Limb (tissue), 2 donors: Measurements from ENCODE around the gene AMN1.
"Not testable (repeated sequence)": the region's sequence is repeated elsewhere in the genome, so short reads cannot be mapped to it uniquely, and the experiment has no call there.

ENCODE experiments used
- DNase-seq, 2 donors: peaks; one replicate each; pipeline ENCODE4 v3.0.0-alpha.2; 2016; ENCODE audit errors: extremely low spot score in 2 of 2

Gene AMN1

DNA sequence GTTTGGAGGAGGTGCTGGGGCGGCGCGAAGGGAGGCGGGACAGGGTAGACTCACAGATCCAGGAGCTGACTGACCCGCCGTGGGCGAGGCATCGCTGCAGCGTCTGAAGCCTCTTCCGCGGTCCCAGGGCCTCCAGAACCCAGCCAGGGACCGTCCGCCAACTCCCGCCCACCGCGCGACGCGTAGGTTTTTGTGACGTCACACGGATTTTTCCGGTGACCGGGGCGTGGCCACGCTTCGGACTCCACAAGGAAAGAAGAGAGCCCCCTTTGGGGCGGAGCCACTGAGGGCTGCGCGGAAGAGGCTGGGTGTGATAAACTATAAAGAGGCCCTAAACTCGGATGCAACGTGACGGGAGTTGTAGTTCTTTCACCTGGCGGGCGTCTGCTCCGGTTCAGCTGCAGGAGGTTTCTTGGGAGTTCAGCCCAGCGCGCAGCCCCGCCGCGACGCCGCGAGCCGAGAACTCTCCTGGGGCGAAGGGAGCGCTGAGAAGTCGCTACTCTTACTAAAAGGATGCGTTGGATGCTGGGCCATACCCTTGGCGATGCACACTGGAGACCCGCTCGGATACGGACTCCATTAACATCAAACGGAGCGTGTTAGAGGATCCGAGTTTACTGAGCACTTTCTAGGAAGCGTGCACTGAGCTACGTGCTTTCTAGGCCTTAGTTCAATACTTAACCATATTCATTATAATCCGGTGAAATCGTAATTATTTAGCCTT lies at the start of gene AMN1:
TSS of gene AMN1 (minus strand) at position 105 of the 724 bp plus-strand sequence. CDS start at position 92, 13 bp downstream.
- peak; percentile 97 to 100 for DNase-seq

DNA sequence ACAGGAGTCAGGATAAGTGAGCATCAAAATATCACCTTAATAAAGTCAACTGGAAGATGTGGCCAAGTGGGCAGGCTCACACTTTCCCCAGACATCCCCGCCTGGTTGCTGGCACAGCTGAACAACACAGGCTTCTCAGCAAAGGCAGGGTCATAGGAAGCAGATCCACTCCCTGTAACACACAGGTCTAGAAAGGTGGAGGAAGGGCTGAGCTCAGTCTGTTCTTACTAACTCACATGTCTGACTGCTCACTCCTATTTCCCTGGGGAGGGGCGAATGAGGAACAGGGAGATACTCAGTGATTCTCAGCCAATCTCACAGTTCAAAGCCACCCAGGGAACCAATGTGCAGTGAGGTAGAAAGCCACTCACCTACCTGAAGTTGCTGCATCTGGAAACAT lies 45.0 kb upstream of the AMN1 start:
- DNase-seq, result no peak

DNA sequence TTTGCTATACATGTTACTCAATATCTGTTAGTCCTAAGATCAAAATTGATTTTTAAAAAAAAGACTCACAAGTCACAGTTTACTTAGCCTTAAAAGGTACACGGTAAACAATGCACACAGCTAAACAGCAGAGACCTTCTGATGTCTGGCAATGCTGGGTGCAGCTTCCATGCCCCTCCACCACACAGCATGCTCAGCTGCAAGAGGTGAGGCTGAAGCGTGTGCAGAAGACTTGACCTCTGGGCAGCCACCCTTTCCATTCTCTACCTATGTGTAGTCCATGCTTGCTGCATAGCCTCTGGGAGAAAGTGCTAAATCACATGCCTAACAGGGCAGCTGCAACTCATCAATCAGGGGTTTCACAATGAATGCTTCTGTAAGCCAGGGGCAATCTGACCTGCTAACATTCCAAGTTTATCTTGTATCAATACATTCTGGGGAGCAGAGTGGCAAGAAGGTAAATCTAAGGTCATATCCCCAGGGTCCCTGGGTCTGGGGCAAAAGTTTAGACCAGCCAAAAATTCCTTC lies 44.5 kb upstream of the AMN1 start:
- DNase-seq, result no peak

DNA sequence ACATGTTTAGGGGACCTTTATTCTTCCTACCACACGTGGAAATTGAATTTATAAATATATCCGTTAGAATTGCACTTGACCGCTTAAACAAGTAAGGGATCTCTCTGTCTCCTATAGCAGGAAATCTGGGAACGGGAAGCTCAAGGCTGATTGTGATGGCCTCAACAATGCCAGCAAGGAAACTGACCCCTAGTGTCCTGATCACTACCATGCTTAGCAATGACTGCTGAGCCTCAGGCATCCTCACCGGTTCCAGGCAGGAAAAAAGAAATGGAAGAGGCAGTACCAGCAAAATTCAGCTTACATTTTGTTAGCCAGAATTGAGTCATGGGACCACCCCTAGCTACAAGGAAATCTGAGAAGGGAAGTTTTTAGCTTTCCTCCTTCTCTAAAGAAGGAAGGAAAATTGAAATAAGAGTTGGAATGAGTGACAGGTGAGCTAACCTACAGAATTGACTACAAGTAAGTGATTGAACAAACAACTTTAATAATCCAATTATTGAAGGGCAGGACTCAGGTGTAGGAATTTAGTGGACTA lies 43.9 kb upstream of the AMN1 start:
- no peak for DNase-seq

DNA sequence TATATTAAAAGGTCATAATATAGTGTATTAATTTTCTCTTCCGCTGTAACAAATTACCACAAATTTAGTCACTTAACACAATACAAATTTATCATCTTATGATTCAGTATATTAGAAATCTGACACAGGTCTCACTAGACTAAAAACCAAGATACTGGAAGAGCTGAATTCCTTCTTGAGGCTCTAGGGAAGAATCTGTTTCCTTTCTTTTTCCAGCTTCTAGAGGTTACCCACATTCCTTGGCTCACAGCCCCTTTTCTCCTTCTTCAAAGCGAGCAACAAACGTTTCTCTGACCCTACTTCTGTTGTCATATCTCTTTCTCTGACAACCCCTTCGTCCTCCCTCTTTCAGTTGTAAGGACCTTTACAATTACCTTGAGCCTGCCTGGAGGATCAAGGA lies 43.4 kb upstream of the AMN1 start:
- DNase-seq, result no peak

DNA sequence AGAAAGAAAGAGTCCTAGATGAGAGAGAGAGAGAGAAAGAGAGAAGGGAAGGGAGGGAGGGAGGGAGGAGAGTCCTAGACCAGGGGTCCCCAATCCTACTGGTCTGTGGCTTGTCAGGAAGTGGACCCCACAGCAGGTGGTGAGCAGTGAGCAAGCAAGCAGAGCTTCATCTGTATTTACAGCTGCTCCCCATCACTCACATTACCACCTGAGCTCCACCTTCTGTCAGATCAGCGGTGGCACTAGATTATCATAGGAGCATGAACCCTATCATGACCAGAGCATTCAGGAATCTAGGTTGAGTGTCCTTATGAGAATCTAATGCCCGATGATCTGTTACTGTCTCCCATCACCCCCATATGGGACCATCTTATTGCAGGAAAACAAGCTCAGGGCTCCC lies 39.2 kb upstream of the AMN1 start:
- DNase-seq, result no peak

DNA sequence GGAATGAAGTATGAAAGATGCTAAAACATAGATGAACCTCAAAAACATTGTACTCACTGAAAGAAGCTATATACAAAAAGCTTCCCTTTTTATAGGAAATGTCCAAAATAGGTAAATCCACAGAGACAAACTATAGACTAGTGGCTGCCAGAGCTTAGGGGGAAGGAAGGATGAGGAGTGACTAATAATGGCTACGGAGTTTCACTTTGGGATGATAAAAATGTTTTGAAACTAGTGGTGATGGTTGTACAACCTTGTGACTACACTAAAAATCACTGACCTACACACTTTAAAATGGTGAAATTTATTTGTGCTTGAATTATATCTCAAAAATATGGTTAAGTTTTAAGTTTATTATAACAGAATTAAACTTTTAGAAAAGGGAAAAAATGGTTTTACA lies 37.1 kb upstream of the AMN1 start:
- DNase-seq, result no peak

DNA sequence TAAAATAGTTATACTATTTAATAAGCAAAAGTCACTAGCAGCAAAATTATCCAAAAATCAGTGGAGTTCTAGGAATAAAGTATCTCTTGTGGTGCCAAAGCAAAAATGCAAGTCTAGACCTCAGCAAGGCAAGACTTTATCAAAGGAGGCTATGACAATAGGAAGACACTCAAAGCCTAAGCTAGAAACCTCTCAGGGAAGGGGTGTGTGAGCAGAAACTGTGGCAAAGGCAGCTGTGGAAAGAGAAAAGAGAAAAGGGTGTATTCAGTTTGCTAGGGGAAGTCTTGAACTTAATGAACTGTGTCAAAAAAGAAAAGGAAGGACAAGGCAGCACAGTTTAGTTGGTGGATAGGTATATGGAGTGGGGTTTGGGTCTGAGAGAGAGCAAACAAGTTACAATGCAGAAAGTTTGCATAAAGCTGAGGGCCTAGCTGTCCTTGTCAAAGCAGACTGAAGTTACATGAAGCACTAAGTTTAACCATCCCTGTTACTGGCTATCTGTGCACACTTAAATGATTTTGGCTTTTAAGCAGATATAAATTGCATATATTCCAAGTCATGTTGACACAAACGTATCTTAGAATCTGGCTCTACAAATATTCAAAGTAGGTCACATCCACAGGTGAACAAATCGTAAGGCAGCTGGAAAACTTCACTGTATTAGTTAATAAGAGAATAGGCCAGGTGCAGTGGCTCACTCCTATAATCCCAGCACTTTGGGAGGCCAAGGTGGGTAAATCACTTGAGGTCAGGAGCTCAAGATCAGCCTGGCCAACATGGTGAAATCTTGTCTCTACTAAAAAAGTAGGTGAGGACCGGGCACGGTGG lies 31.0 kb upstream of the AMN1 start:
- DNase-seq, result no peak

DNA sequence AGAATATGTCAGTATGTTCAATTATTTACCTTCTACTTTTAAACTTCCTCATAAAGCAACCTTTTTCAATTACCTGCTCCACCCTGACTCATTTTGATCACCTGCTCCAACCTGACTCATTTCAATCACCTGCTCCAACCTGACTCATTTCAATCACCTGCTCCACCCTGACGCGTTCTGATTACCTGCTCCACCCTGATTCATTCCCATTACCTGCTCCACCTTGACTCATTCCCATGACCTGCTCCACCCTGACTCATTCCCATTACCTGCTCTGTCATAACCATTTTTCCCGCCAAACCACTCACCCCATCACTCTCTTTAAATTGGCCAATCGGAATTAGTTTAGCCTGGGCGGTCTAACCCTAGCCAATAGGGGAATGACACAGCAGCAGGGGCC lies 29.5 kb upstream of the AMN1 start:
- not testable (repeated sequence) for DNase-seq

DNA sequence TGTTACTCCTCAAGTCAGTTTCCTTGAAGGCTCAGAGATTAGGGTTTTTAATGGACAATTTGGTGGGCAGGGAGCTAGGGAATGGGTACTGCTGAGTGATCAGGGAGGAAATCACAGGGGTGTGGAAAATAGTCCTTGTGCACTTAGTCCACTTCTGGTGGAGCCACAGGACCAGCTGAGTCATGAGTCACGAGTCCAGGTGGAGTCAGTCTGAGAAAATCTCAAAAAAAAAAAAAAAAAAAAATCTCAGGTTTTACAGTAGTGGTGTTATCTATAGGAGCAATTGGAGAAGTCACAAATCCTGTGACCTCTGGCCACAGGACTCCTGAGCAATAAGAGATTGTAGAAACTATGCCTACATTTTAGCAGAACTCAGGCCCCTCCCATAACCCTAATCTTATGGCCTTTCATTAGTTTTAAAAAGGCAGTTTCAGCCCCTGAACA lies 28.2 kb upstream of the AMN1 start:
- no peak for DNase-seq

DNA sequence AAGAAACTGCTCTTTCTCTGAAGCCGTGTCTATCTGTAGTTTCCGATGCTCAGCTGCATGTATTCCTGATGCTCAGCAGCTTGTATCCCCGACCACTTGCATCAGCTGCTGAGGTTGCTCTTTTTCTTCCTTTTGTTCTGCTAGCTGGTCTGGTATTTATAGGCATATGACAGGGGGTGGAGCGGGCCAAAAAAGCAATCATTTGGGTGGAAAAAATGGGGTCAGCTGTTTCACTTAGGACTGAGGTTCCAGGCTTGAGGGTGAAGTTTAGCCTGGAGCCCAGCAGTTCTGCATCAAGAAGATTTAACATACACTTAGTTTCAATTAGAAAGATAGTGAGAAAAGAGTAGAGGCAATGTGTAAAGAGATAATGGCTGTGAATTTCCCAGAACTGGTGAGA lies 23.6 kb upstream of the AMN1 start:
- no peak for DNase-seq

DNA sequence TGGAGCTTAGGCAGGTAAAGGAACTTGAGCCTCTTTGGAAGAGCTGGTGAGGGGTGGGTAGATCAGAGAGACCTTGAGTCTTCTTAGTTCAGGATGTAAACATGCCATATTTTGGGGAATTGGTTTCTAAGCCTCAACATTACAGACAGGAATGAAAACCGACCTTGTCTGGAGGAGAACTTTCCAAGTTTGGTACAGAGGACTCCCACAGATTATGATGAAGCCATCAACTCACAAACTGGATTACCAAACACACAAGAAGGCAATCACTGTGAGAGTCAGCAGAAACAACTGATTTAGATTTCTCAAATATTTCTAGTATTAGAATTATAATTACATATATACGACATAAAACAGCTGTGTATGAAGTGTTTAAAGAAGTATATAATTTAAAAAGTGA lies 22.3 kb upstream of the AMN1 start:
- no peak for DNase-seq

DNA sequence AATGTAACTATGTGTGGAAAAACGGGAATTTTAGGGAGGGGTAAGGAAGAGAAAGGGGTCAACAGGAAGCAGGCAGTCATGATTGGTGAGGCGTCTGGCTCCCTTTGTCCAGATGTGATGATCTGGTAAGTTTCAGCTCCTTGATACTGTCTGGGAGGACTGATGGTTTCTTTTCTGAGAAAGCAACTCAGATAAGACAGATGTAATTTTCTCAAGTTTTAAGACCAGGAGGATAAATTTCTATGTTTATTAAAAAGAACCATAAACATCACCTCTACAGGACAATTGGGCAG lies 21.9 kb upstream of the AMN1 start:
- DNase-seq, result no peak

DNA sequence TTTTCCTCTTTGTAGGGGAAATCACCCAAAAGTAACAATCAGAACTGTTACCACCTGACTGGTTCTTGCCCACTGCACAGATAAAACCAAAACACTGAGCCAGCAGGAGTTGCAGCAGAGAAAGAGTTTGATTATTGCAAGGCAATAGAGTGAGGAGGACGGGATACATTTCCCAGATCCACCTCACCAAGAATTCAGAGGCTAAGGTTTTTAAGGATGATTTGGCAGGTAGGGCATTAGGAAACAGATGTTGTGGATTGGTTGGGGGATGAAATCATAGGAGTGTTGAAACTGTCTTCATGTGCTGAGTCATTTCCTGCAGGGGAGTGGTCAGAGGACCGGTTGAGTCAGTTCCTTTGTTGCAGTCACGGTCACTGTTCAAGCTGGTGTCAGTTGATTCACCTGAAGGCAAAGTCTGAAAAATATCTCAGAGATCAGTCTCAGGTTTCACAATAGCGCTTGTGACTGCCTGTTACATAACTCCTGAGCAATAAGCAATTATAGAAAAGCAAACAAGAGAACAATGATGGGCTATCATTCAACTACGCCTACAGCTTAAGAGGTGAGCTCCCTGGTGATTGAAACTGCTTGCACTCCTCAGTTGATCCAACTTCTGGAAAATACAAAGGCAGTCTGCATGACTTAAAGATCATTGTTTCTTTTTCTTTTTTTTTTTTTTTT lies 20.3 kb upstream of the AMN1 start:
- no peak for DNase-seq

DNA sequence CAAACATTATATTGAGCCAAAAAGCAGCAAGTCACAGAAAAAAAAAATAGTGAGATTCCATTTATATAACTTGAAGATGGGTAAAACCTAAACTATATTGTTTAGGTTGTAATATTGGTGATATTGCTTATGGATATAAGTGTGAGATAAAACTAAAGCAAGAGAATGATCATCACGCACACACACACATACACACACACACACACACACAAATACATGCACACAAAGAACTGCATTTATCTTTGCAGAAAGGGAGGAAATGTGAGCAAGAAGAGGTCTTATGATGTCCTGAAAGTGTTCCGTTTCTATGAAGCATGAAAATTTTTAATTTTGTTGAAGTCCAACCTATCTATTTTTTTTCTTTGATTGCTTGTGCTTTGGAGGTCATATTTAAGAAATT lies 16.4 kb upstream of the AMN1 start:
- DNase-seq, result no peak

DNA sequence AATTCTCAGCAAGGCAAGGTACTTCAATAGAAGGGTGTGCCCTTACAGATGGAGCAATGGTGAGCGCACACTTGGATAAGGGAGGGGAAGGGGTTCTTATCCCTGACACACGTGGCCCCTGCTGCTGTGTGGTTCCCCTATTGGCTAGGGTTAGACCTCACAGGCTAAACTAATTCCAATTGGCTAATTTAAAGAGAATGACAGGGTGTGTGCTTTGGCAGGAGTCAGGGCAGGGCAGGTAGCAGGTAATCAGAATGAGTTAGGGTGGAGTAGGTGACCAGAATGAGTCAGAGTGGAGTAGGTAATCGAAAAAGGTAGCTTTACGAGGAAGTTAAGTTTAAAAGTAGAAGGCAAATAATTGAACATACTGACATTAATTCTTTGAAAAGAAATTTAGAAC lies 15.5 kb upstream of the AMN1 start:
- not testable (repeated sequence) for DNase-seq

DNA sequence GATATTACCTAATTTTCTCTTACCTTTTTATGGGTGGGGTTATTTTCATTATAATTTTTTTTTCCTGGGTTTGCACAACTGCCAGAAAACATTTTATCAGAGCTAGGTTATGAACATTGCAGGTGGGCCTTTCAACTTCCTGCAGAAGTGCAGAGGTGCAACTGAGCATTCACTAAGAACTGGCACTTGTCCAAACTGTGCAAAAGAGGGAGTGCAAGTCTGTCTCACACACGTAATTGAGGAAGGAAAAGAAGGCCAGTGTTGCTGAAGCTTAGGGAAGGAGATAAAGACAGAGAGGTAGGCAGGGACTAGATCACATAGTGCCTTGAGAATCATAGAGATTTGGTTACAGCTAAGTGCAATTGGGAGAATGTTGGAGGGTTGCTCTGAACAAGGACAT lies 14.1 kb upstream of the AMN1 start:
- DNase-seq, result no peak

DNA sequence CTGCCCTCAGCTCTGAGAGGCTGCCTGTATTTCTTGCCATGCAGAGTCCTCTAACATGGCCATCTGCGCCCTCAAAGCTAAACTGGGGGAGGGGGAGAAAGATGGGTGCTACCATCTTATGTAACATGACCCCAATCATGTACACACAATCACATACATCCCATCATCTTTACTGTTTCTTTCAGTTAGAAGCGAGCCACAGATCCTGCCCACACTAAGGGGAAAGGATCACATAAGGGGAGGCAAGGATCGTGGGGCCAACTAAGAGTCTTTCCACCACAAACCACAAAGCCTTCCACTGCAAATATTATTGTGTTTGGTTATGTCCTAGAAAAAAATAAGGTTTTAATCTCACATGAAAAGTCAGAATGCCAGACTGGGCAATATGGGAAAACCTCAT lies 11.8 kb upstream of the AMN1 start:
- DNase-seq, result no peak

DNA sequence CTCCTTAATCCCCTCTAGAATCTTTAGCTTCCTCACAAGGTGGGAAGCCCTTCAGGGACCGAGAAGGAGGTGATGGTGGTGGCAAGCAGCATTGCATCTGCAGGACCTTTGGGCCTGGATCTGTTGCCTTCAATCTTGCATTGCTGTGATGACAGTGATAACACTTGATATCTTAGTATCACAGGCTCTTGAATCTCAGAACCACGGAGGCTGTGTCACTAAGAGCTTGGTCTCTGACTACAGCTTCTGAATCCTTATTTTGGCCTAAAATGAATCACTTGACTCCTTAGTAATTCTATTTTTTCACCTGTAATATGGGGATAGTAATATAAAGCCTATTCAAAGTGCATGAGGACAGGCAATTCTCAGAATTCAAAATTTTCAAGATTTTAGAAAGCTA lies 8.9 kb upstream of the AMN1 start:
- no peak for DNase-seq

DNA sequence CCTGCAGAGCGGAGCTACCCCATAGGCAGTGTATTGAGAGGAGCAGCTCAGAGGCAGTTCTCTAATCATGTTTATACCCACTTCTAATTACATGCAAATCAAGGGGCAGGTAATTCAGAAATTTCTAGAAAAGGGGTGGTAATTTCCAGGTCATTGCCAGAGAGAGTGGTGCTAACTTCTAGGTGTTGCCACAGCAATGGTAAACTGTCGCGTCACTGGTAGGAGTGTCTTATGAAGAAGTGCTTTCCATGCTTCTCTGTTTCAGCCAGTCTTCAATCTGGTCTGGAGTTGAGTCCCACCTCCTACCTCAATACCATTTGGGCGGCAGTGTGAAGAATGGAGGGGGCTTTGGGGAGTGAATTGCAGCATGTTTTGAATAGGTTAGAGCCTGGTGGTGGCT lies 8.5 kb upstream of the AMN1 start:
- DNase-seq, result no peak

DNA sequence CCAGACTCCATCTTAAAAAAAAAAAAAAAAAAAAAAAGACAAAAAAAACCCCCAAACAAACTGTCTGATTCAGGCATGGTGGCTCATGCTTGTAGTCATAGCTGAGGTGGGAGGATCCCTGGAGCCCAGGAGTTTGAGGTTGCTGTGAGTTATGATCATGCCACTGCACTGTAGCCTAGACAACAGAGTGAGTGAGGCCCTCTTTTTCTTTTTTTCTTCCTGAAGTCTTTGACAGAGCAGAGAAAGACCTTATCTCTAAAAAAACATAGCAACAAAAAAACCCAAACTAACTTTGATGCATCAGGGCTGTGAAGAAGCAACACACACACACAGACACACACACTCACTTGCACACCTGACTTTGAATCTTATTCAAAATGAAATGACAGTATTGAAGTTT lies 7.7 kb upstream of the AMN1 start:
- no peak for DNase-seq
